ENCODE results near the gene REN.
A peak's percentile ranks its signal among the peaks of the same experiment; 100 is the strongest.

REN gene

GRCh38 chr1:204130981-204131892 lies 34.9 kb downstream of the REN start:
- DNase-seq = no peak

DNA sequence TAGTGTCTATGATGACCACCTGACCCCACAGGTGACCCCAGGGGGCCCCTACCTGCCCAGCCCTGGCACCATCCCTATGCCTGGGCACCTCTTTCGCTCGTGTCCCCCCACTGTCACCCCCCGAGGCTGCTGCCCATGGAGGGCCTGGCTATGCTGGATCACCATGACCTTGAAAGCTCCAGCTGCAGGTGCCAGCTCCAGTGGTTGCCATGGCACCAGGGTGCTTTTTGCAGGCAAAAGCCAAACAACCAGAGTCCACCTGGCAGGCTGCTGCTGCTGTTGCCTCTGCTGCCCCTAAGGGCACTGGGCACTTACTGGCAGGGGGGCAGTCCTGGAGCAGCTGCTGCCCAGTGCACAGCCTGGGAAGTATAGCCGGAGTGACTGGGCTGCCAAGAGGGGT lies 36.0 kb downstream of the REN start:
- DNase-seq = no peak

DNA sequence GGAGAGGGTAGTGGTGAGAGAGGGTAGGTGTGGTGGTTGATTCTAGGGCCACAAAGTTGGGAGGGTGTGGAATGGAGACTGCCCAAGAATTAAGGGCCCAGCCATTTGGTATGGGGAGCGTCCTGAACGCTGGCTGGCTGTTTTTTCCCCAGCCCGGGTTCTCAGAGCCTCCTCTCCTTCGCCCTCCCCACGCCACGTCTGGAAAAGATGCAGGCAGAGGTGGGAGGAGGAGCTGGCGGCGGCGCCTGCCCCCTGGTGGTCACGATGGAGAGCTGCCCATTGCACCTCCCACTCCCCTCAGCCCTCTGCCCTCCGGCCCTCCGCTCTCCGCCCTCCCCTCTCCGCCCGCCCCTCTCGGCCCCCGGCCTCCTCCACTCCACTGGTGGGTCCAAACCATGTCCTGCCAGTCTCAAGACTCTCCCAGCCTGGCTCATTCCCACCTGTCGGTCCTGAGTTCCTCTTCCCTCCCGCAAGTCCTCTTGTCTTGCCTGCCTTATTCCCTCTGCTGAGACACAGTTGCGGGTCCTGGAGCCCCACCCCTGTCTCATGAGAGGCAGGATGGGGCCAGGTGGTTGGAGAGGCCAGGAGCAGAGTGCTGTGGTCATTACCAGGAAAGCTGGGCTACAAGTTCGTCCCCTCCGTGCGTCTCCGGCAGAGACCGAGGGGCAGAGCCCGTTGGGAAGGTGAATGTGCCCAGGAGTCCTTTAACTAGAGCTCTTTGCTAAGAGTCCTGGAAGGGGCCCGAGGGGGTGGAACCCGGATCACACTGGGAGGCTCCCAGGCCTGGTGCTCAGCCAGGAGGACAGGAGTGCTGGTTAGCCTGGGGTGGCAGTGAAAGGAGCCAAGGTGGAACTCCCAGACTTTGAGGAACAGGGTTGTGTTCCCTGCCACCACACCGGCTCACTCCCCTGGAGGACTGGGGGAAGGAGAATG lies 36.9 kb downstream of the REN start:
- peak; percentile 64 for DNase-seq

DNA sequence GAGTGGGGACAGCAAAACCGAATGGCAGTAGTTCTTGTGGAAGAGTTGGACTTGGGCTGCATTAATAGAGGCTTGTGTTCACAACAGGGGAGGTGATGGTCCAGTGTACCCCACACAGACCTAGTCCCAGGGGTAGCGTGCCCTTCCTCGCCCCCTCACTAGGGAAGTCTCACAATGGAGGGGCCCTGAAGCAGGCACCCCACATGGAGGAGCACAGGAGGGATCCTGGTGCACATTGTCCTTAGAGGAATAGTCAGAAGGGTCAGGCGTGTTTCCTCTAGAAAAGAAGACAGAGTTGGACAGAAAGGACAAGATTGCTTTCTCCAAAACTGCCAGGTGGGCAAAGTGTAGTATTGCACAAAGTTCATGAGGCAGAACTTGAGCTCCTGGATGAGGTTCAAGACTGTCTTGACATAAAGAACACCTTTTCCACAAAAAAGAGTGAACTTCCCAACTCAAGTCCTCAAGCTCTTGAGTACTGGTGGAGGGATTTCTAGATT lies 37.6 kb downstream of the REN start:
- DNase-seq = no peak

GRCh38 chr1:204127597-204128242 lies 38.4 kb downstream of the REN start:
- DNase-seq = peak; percentile 21

- DNase-seq = no peak
These were observed 39.2 kb downstream of the REN start for GRCh38 chr1:204126956-204127355.

GRCh38 chr1:204126386-204126785 lies 39.8 kb downstream of the REN start:
- DNase-seq = no peak

DNA sequence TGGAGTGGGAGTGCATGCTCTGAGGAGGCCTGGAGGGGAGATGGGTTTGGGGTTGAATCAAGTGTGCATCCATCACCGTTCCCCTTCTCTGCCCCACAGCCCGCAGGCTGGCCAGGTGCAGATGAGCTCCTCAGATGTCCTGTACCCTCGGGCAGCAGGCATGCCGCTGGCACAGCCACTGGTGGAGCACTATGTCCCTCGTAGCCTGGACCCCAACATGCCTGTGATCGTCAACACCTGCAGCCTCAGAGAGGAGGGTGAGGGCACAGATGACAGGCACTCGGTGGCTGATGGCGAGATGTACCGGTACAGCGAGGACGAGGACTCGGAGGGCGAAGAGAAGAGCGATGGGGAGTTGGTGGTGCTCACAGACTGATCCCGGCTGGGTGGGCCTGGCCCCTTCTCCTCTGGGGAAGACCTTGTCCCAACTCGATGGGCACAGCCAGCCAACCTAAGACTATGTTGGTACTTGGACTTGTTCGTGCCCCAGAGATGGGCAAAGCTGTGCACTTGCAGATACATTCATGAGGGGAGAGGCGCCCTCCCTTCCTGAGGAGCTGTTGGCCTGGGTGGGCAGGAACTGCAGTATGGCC lies 40.3 kb downstream of the REN start:
- DNase-seq = no peak

GRCh38 chr1:204124639-204125038 lies 41.5 kb downstream of the REN start:
- DNase-seq = no peak

- DNase-seq = no peak
These were observed 42.8 kb downstream of the REN start for GRCh38 chr1:204123376-204123775.

DNA sequence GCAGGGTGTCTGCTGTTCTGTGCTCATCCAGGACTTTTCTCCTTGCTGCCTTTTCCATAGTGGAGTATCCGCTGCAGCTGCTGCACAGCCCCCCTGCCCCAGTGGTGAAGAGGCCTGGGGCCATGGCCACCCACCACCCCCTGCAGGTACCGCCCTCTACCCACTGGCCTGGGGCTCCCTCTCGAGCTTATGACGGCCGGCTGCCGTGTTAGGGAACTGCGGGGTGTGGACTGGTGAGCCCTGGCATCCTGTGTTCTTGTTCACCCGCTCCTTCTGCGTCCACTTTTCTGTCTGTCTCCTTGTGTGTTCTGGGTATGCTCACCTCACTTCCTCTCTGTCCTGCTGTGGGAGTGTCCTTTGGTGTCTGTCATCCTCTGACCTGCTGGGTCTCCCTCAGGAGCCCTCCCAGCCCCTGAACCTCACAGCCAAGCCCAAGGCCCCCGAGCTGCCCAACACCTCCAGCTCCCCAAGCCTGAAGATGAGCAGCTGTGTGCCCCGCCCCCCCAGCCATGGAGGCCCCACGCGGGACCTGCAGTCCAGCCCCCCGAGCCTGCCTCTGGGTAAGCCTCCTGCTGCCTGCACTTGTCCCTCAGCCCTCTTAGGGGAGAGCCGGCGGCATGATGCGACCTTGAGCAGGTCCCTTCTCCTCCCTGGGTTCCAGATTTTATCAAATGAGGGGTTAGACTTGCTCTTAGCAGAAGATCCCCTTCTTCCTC lies 44.1 kb downstream of the REN start:
- no peak for DNase-seq

GRCh38 chr1:204116539-204116938 lies 49.6 kb downstream of the REN start:
- no peak for DNase-seq

GRCh38 chr1:204115116-204115515 lies 51.0 kb downstream of the REN start:
- DNase-seq = no peak

GRCh38 chr1:204114606-204115005 lies 51.5 kb downstream of the REN start:
- no peak for DNase-seq

DNA sequence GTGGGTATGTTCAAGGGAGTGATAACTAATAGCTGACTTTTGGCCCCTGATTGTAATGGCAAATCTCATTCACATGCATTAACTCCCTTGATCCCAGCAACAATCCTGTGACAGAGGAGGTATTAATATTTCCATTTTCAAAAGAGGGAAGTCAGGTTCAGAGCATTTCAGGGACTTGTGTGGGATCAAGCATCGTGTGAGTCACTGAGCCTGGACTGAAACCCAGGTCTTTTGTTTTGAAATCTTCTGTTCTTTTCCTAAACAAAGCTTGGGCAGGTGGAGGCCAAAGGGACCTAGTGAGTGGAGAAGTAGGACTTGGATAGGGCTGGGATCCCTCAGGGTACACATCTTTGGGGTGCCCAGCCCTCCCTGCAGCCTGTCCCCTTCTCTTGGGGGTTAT lies 52.2 kb downstream of the REN start:
- no peak for DNase-seq

DNA sequence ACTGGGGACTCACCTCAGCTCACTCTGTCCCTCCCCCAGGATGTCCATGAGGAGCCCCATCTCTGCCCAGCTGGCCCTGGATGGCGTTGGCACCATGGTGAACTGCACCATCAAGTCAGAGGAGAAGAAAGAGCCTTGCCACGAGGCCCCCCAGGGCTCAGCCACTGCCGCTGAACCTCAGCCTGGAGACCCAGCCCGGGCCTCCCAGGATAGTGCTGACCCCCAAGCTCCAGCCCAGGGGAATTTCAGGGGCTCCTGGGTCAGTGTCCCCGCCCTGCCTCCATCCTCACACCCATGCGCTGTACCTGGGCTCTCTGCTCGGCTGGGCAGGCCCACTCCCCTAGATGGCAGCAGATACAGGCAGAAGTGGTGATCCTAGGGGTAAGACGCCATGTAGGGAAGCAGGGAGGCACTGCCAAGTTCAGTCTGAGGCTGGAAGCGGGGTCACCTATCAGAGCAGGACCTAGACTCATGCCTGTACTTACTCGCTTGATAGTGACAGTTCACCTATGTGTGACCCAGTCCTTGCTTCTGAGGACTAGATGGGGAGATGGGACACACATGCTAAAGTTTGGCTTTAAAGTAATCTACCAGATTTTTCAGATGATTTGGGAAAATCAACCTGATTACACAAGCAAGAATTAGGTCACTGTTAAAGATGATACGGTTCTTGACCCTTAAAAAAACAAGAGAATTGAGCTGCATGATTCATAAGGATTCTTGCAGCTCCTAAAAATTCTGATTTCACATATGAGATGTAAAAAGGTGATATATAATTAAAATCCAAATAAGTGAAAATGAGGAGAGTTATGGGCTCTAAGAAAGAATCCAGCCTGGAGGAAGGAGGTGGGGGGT lies 53.0 kb downstream of the REN start:
- DNase-seq = no peak

GRCh38 chr1:204110894-204111633 lies 55.1 kb downstream of the REN start:
- DNase-seq = no peak

DNA sequence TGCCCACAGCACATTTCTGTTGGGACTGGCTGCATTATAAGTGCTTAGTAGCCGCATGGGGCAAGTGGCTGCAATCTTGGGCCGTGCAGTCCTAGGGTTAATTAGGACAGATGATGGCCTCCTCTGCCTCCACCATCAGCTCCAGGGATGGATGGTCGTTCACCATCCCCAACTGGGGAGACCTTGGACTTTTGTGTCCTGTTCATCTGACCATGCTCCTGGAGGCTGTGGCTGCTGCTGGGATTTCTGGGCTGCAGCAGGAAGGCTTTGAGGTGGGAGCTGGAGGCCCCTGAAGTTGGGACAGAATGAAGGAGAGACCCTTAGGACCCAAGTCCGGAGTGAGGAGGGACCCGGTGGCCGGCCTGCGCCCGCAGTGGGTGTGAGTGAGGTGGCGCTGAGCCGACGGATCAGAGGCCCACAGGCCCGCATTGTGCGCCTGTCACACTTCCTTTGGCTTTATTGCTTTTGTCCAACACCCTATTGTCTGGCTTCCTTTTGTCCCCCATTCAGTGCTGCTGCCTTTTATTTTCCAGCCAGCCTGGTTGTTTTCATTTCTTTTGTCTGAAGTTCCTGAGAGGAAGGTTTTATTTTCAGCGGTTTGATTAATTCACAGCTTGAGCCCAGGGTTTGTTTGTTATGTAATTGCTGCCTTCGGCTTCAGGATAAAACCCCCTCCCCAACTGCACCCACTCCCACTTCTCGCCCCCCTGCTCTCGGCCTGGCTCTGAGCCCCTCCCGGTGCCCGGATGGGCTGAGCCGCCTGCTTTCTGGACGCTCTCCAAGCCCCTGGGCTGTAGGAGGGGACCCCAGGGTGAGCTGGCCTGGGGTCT lies 57.6 kb downstream of the REN start:
- DNase-seq = no peak

DNA sequence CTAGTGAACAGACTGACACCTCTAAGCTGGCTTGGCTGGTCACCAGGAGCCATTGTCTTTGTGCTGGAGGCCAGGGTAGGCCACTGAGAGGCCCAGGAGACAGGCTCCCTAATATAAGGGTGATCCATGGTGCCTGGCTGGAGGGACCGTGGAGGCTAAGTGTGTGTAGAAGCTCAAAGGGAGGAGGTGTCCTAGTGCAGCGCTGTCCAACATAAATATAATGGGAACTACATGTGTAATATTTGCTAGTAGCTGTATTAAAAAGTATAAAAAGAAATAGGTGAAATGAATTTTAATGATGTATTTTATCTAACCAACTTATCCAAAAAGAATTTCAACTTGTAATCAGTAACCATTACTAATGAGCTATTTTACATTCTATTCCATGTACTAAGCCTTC lies 58.2 kb downstream of the REN start:
- no peak for DNase-seq

Data from CD4-positive, alpha-beta T cell treated with Interleukin-10 for 1 hour (primary cell).